ENCODE data around the gene RAB10. TPM values are rescaled to one million over a fixed set of nuclear protein-coding genes. Genes with fewer than 3 reads are reported as not detected.
A peak's percentile ranks its signal among the peaks of the same experiment; 100 is the strongest.

RAB10 gene
- total and polyA plus RNA-seq, 8 donors, result 22.2 to 591 (median 71.7) TPM

GRCh38 chr2:26185954-26186770 is 152.3 kb downstream of the RAB10 start:
- Histone ChIP-seq H3K27ac (peak overlapping the region in 1 of 5 donors; percentile 71), H3K4me1 (peaks cover 0 to 24% (median 15%) of the 10 kb centered on the region in 4 donors), H3K36me3 (peaks cover 12 to 22% (median 16%) of the 10 kb centered on the region in 4 donors), H3K27me3 (peaks cover 0 to 6% (median 0%) of the 10 kb centered on the region in 3 donors), H3K4me3 (peak overlapping the region in 2 of 4 donors; percentile 62 to 63), H3K9me3 (no peaks in the 10 kb centered on the region)
- TF ChIP-seq EP300 (IDR thresholded peaks at IDR 0.05) (no peak), POLR2A (IDR thresholded peaks at IDR 0.05) (no peak), POLR2AphosphoS5 (IDR thresholded peaks at IDR 0.05) (no peak)
- TF ChIP-seq, protein P1, sequence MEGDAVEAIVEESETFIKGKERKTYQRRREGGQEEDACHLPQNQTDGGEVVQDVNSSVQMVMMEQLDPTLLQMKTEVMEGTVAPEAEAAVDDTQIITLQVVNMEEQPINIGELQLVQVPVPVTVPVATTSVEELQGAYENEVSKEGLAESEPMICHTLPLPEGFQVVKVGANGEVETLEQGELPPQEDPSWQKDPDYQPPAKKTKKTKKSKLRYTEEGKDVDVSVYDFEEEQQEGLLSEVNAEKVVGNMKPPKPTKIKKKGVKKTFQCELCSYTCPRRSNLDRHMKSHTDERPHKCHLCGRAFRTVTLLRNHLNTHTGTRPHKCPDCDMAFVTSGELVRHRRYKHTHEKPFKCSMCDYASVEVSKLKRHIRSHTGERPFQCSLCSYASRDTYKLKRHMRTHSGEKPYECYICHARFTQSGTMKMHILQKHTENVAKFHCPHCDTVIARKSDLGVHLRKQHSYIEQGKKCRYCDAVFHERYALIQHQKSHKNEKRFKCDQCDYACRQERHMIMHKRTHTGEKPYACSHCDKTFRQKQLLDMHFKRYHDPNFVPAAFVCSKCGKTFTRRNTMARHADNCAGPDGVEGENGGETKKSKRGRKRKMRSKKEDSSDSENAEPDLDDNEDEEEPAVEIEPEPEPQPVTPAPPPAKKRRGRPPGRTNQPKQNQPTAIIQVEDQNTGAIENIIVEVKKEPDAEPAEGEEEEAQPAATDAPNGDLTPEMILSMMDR (IDR thresholded peaks at IDR 0.05), result no peak
- 83 to 87% (median 85%) methylated on average over 15 to 16 of the region's 16 CpGs for whole genome bisulfite sequencing, 5 donors
- intact Hi-C loops (cut with DNase I; ENCODE audit: low total_unique reads), result no loop called here
- DNase-seq, result peak in 1 of 2 donors; percentile 38

Small RNA genes within 50 kb of the gene (small RNA-seq; reads per million reads assigned to genes)
- gene RNU6-942P (0 reads per million in 4 donors), gene UQCRHP2 (0 reads per million in 4 donors)

Other genes with a start within 250 kb of the RAB10 start
- gene ASXL2, start 155.6 kb upstream of the RAB10 start, total RNA-seq, result 10 to 100 TPM; 12.7 to 26.5 (median 19.2) TPM
- gene ASXL2, start 155.6 kb upstream of the RAB10 start, polyA plus RNA-seq, result 1 to 10 TPM; 1.6 to 2.4 (median 1.8) TPM
- 1 to 10 TPM in 3 of 5 donors, under 1 TPM in 1, not detected in 1; 0.29 to 7.3 (median 3.2) TPM for gene KIF3C, start 51.6 kb upstream of the RAB10 start, total RNA-seq
- gene KIF3C, start 51.6 kb upstream of the RAB10 start, polyA plus RNA-seq, result 1 to 10 TPM; 1.1 to 2.4 (median 1.2) TPM
- 1 to 10 TPM in 2 of 5 donors, under 1 TPM in 1, not detected in 2; under 0.01 to 2.3 (median 1.5) TPM for gene GAREM2, start 139.0 kb downstream of the RAB10 start, total RNA-seq
- gene GAREM2, start 139.0 kb downstream of the RAB10 start, polyA plus RNA-seq, result 1 to 10 TPM in 1 of 3 donors, under 1 TPM in 2; 0.83 to 1.7 (median 0.87) TPM
- gene HADHA, start 210.5 kb downstream of the RAB10 start, total RNA-seq, result 100 to 1,000 TPM in 3 of 5 donors, 10 to 100 TPM in 2; 79.7 to 144 (median 100) TPM
- 10 to 100 TPM; 53.2 to 80.3 (median 56.3) TPM for gene HADHA, start 210.5 kb downstream of the RAB10 start, polyA plus RNA-seq
- 100 to 1,000 TPM in 3 of 5 donors, 10 to 100 TPM in 2; 72.9 to 178 (median 123) TPM for gene HADHB, start 210.9 kb downstream of the RAB10 start, total RNA-seq
- gene HADHB, start 210.9 kb downstream of the RAB10 start, polyA plus RNA-seq, result 100 to 1,000 TPM in 1 of 3 donors, 10 to 100 TPM in 2; 70.4 to 103 (median 80.1) TPM

All from stomach (tissue), 9 donors.